ENCODE results near the gene CELA3B.

Gene CELA3B

DNA sequence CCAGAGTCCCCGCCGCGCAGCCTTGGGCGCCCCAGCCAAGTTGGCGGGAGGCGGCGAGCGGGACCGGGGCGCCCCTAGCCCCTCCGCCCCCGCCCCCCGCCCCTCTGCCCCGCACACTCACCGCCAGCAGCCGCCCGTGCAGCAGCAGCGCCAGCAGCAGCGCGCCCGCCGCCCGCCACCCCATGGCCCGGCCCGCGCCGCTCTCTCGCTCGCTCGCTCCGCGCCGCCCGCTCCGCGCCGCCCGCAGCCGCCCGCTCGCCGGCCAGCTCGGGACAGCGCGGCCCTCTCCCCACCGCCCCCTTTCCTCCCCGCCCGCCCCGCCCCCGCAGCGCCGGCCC is 39.8 kb upstream of the CELA3B start, which contains the start of gene HSPG2:
Gene HSPG2, minus strand, starts transcription at position 277 of the 338 bp plus-strand sequence. Its CDS starts 93 bp downstream, at position 184.
- no peak within 1 kb of the TSS for H3K4me3 ChIP-seq (ENCODE audit: low read depth in 1 of 2, low read length in 2 of 2)
- DNase-seq (no peak), ATAC-seq (ENCODE audit: insufficient read depth, low read depth) (no peak)
- no peaks in the 10 kb centered on the region for H3K36me3 ChIP-seq (ENCODE audit: insufficient read depth, low read length)
- H3K27ac ChIP-seq (ENCODE audit: low read length), result no peak within 1 kb of the TSS
- TF ChIP-seq CTCF (IDR thresholded peaks at IDR 0.05; ENCODE audit: borderline replicate concordance, extremely low read depth, low read length, poor library complexity, severe bottlenecking) (no peak), EZH2 (IDR thresholded peaks at IDR 0.05; ENCODE audit: borderline replicate concordance, low read depth, low read length, severe bottlenecking) (no peak)
- no peaks in the 10 kb centered on the region for H3K4me1 ChIP-seq (ENCODE audit: insufficient read depth, low read length)
- no peaks in the 10 kb centered on the region for H3K9me3 ChIP-seq (ENCODE audit: insufficient read depth, low read length, severe bottlenecking)
- no peak within 1 kb of the TSS for H2AFZ ChIP-seq (ENCODE audit: low read depth, low read length)
- no peak within 1 kb of the TSS for H3K9ac ChIP-seq (ENCODE audit: low read depth, low read length)
- no peaks in the 10 kb centered on the region for H3K27me3 ChIP-seq (ENCODE audit: insufficient read depth, low read length, poor library complexity)
- no peaks in the 10 kb centered on the region for H4K20me1 ChIP-seq (ENCODE audit: insufficient read depth, low read length)
- H3K4me2 ChIP-seq (ENCODE audit: insufficient read depth, low read length), result no peak within 1 kb of the TSS
- H3K79me2 ChIP-seq (ENCODE audit: insufficient read depth, low read length), result no peaks in the 10 kb centered on the region

DNA sequence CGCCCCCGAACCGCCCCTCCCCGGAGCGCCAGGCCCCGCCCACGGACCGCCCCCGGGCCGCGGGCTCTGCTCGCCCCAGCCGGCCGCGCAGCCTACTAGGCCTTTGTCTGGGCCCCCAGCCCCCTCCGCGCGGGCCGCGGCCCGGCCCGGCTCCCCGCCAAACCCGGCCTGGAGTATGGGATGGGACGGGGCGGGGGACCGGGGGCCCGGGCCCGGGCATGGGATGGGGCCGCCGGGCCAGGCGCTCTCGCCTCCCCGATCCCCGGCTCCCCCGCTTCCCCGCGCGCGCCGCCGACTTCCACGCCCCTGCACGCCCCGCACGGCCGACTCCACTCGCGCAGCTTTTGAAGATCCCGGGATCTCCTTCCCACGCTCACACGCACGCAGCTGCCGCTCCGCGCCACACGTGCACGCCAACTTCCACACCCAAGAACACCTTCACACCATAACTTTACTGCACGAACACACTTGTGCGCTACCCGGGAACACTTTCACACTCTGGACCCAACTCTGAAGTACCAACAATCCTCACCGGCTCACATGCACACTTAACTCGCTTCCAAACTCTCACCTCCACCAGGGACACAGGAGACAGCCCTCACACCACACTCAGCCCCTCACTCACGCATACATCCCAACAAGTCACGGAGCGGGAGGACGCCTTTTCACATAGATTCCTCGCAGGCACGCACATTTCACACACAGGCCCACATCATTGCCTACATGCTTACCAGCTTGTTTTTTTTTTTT is 39.3 kb upstream of the CELA3B start:
- H4K20me1 ChIP-seq (ENCODE audit: insufficient read depth, low read length), result no peaks in the 10 kb centered on the region
- no peaks in the 10 kb centered on the region for H3K4me1 ChIP-seq (ENCODE audit: insufficient read depth, low read length)
- no peaks in the 10 kb centered on the region for H3K27me3 ChIP-seq (ENCODE audit: insufficient read depth, low read length, poor library complexity)
- no peak overlapping the region for H3K4me3 ChIP-seq (ENCODE audit: low read depth in 1 of 2, low read length in 2 of 2)
- no peaks in the 10 kb centered on the region for H3K36me3 ChIP-seq (ENCODE audit: insufficient read depth, low read length)
- H3K27ac ChIP-seq (ENCODE audit: low read length), result no peak overlapping the region
- no peak overlapping the region for H3K9ac ChIP-seq (ENCODE audit: low read depth, low read length)
- ATAC-seq (ENCODE audit: insufficient read depth, low read depth), result no peak
- TF ChIP-seq EZH2 (IDR thresholded peaks at IDR 0.05; ENCODE audit: borderline replicate concordance, low read depth, low read length, severe bottlenecking) (no peak), CTCF (IDR thresholded peaks at IDR 0.05; ENCODE audit: borderline replicate concordance, extremely low read depth, low read length, poor library complexity, severe bottlenecking) (no peak)
- no peaks in the 10 kb centered on the region for H3K9me3 ChIP-seq (ENCODE audit: insufficient read depth, low read length, severe bottlenecking)
- no peak overlapping the region for H3K4me2 ChIP-seq (ENCODE audit: insufficient read depth, low read length)
- no peak for DNase-seq
- no peak overlapping the region for H2AFZ ChIP-seq (ENCODE audit: low read depth, low read length)
- no peaks in the 10 kb centered on the region for H3K79me2 ChIP-seq (ENCODE audit: insufficient read depth, low read length)

- H2AFZ ChIP-seq (ENCODE audit: low read depth, low read length), result no peak overlapping the region
- H3K27ac ChIP-seq (ENCODE audit: low read length), result no peak overlapping the region
Measured at GRCh38 chr1:21938732-21939538, 37.9 kb upstream of the CELA3B start.

More at GRCh38 chr1:21938732-21939538, 37.9 kb upstream of the CELA3B start:
- TF ChIP-seq CTCF (IDR thresholded peaks at IDR 0.05; ENCODE audit: borderline replicate concordance, extremely low read depth, low read length, poor library complexity, severe bottlenecking) (no peak), EZH2 (IDR thresholded peaks at IDR 0.05; ENCODE audit: borderline replicate concordance, low read depth, low read length, severe bottlenecking) (no peak)
- no peaks in the 10 kb centered on the region for H3K4me1 ChIP-seq (ENCODE audit: insufficient read depth, low read length)
- H3K79me2 ChIP-seq (ENCODE audit: insufficient read depth, low read length), result no peaks in the 10 kb centered on the region
- no peaks in the 10 kb centered on the region for H3K9me3 ChIP-seq (ENCODE audit: insufficient read depth, low read length, severe bottlenecking)
- H3K4me3 ChIP-seq (ENCODE audit: low read depth in 1 of 2, low read length in 2 of 2), result no peak overlapping the region
- no peak overlapping the region for H3K9ac ChIP-seq (ENCODE audit: low read depth, low read length)
- no peaks in the 10 kb centered on the region for H3K36me3 ChIP-seq (ENCODE audit: insufficient read depth, low read length)
- no peak for DNase-seq
- no peak overlapping the region for H3K4me2 ChIP-seq (ENCODE audit: insufficient read depth, low read length)
- no peaks in the 10 kb centered on the region for H4K20me1 ChIP-seq (ENCODE audit: insufficient read depth, low read length)
- no peak for ATAC-seq (ENCODE audit: insufficient read depth, low read depth)
- no peaks in the 10 kb centered on the region for H3K27me3 ChIP-seq (ENCODE audit: insufficient read depth, low read length, poor library complexity)
